ENCODE data around the gene HOXA7. TPM values are rescaled to one million over a fixed set of nuclear protein-coding genes. Genes with fewer than 3 reads are reported as not detected.

The HOXA7 gene
- total RNA-seq, 1 donor from 2014 or later, result not detected

DNA sequence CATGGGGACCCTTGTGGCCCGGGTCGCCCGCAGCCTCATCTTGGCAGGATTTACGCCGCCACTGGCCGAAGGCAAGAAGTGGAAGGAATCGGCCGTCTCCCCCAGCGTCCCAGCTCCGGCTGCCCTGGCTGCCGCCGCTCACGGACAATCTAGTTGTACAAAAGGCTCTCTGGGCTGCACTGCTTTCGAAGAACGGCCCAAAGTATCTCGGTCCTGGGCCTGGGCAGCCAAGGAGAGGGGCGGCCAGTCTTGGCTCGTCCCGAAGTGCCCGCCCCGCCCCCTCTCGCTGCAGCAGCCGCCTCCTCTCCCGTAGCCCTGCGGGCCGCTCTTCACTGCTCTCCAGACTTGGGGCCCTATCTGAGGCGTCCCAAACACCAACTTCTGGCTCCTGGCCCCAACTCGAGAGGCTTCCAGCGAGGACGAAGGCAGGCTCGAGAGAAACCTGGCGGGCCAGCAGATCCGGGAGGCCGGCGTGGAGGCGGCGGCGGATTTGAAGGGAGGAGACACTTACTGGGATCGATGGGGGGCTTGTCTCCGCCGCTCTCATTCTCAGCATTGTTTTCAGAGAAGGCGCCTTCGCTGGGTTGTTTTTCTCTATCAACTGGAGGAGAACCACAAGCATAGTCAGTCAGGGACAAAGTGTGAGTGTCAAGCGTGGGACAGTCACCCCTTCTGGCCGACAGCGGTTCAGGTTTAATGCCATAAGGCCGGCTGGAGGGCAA is 8.1 kb upstream of the HOXA7 start:
- no peak for ATAC-seq (ENCODE audit: poor library complexity)
- intact Hi-C loops (cut with DNase I), result loop anchor here (5.0 to 10.0 kb wide), 3 partner anchors 482 to 1270 kb away; no protein-coding TSS in a partner anchor
- DNase-seq, result no peak

DNA sequence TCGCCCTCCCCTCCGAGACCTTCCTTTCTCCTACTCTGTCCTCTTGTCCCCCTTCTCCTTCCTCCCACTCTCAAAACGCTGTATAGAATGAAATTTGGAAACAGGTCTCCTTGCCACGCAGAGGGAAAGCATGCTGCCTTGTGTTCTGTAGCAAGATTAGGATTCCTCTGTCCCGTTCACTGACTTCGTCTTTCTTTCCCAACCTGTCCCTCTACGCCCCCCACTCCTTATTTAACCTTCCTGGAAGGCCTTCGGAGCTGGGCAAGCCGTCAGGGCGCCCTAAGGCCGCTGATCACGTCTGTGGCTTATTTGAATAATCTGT is 7.5 kb upstream of the HOXA7 start:
- DNase-seq (no peak), ATAC-seq (ENCODE audit: poor library complexity) (no peak)
- intact Hi-C loops (cut with DNase I), result loop anchor here (5.0 to 10.0 kb wide), 3 partner anchors 482 to 1269 kb away; no protein-coding TSS in a partner anchor

DNA sequence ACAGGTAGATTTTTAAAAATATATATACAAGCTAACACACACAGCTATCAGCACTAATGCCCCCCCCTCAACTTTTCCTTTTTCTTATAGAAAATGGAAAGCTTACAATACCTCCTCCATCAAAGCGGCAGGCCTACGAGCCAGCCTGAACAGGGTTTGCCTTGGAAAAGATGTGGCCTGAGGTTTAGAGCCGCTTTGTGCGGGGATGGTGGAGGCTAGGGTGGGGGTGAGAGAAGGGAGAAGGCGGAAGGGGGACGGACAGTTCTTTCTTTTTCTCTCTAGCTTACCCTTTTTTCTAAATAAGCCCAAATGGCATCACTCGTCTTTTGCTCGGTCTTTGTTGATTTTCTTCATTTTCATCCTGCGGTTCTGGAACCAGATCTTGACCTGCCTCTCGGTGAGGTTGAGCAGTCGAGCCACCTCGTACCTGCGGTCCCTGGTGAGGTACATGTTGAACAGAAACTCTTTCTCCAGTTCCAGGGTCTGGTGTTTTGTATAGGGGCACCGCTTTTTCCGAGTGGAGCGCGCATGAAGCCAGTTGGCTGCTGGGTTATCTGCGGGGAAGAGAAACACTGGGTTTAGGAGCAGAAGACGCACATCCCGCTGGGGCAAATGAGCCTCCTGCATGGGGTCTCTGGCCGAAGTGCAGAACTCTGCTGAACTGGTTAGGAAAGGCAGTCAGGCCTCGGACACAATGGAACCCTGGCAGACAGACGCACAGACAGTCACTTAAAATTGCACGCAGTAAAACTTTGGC is 7.0 kb upstream of the HOXA7 start:
- DNase-seq (no peak), ATAC-seq (ENCODE audit: poor library complexity) (no peak)
- intact Hi-C loops (cut with DNase I), result loop anchor here (5.0 to 10.0 kb wide), 3 partner anchors 481 to 1269 kb away; no protein-coding TSS in a partner anchor

DNA sequence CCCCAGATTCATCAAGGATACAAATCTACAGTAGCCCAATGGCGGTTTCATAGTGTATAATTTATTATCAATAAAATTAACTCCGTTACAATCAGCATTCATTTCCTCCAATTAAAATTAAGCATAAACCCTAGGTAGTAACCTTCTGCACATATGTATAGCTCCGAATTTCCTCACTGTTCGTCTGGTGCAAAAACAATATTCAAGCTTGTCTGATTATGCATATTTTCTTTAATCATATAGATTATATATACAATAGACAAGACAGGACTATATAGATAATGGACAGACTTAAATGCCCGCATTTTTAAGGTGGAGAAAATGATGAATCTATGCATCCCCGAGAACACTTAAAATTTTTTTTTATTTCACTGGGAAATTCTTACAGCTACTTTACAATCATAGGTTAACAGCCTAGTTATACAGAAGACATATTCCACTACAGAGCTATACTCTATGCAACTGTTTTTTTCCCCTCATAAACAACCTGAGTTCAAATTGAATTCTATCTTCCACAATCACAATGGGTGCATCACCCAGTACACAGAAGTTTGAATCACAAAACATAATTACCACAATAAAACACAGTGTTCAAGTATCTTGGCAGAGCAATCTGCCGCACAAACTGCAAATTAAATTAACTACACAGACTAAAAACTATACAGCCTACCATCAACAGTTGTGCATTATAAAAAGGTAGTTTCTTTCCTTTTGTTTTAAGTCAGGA is 6.2 kb upstream of the HOXA7 start:
- no peak for DNase-seq
- no peak for ATAC-seq (ENCODE audit: poor library complexity)
- intact Hi-C loops (cut with DNase I), result loop anchor here (5.0 to 10.0 kb wide), 3 partner anchors 480 to 1268 kb away; no protein-coding TSS in a partner anchor

DNA sequence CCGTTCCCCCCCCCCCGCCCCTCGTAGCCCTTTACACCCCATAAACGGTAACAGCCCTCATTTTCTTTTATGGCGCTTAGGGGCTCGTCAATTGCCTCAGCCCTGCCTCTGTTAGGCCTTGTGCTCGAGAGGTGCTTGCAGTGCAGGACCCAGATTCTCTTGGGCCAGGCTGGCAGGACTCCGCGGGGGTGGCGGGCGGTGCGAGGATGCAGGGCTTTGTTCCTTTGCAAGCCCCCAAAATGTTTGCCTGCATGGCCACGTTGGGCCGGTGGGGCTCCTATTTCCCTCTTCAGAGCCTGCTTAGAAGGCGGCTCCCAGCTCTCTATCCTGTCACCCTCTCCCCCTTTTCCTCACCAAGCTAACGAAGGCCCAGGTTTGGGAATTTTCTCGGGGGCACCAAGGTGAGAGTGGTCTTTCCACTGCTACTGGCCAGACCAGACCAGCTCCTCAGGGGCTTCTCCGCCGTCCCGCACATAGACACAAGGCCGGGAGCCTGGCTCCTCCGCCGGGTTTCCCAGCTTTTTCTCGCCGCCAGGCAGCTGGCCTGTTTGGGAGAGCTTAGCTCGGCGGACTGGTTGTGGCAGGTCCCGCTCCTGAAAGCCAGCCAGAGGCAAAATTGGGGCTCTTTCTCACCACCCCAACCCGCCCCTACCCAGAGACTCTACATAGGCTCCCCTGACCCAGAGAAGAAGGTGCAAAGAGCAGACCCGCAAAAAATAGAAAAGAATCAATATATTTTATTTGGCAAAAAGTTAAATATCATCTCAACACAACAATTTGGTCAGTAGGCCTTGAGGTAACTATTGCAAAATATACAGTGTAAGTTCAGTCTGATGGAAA is 5.5 kb upstream of the HOXA7 start:
- intact Hi-C loops (cut with DNase I), result loop anchor here (5.0 to 10.0 kb wide), 3 partner anchors 480 to 1267 kb away; no protein-coding TSS in a partner anchor
- ATAC-seq (ENCODE audit: poor library complexity) (no peak), DNase-seq (no peak)

DNA sequence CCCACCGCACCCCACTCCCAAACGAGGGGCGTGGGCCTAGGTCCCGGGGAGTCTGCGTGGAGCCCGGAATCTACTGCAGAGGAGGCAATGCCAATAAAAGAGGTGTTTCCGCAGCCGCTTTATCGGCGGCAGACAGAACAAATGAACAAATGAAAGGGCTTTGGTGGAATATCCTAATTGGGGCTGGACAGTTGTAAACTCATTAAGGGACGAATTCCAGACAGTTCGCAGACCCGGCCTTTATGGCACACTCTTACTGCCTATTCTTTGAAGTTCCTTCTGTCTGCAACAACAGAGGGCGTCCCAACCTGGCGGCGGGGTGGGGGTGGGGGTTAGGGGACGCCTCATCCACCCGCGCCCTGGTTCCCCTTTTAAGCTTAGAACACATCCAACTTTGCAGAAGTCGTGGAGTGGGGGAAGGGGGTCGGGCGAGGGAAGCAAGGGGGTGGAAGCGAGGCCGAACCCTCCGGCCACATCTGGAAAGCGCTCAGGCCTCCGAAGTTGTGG is 4.8 kb upstream of the HOXA7 start:
- ATAC-seq (ENCODE audit: poor library complexity) (peak; percentile 45), DNase-seq (peak; percentile 68)
- intact Hi-C loops (cut with DNase I), result loop anchor here (5.0 to 10.0 kb wide), 3 partner anchors 479 to 1266 kb away; no protein-coding TSS in a partner anchor

DNA sequence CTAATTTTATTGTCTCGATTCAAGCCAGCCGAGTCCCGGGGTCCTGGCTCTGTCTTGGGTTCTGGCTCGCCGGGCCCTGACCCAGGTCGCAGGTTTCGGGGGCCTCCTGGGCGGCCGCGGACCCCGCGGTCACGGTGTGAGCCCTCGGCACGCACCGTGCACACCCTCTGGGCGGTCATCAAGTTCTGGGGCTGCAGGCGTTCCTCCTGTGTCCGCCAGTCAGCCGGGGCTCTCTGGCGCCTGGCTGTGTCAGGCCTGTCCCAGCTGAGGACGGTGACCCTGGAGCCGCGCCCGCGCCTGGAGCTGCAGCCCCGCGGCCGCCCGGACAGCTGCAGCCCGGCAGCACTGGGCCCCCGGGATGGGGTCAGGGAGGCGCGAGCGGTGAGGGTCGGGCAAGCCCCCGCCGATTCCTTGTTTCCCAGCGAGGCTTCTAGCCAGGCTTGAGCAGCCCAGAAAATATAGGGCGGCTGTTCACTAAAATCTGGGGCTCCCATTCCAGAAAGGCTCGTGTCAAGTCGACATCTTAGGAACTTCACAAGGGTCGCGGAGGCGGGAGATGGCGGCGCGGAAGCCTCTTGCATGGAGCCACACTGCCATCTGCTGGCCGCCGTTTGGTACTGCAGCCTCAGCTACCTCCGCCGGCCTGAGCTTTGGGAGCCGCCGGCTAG is 4.2 kb upstream of the HOXA7 start:
- intact Hi-C loops (cut with DNase I), result loop anchor here (5.0 to 10.0 kb wide), 3 partner anchors 478 to 1266 kb away; no protein-coding TSS in a partner anchor
- peak; percentile 91 for ATAC-seq (ENCODE audit: poor library complexity)

DNA sequence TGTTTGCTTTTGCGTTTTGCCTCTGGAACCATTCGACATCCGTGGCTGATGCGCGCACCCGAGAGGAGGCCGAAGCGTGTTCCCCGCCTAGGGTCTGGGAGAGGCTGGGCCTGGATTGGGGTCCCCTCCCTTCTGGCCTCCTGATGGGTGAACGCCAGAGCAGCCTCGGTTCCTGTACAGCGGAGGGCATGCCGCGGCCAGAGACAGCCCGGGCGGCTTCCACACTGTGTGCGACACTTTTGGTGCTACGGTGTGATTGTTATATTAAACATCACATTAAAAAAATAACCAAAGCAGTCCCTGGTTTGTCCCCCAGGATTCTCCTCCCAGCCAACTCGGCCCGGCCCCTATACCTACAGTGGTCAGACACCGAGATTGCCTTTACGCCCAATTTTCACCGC is 3.7 kb upstream of the HOXA7 start:
- no peak for ATAC-seq (ENCODE audit: poor library complexity)
- peak; percentile 40 for DNase-seq
- intact Hi-C loops (cut with DNase I), result loop anchor here (5.0 to 10.0 kb wide), 3 partner anchors 478 to 1265 kb away; no protein-coding TSS in a partner anchor

More for the DNA sequence above, 4.2 kb upstream of the HOXA7 start:
- DNase-seq, result peak; percentile 92

DNA sequence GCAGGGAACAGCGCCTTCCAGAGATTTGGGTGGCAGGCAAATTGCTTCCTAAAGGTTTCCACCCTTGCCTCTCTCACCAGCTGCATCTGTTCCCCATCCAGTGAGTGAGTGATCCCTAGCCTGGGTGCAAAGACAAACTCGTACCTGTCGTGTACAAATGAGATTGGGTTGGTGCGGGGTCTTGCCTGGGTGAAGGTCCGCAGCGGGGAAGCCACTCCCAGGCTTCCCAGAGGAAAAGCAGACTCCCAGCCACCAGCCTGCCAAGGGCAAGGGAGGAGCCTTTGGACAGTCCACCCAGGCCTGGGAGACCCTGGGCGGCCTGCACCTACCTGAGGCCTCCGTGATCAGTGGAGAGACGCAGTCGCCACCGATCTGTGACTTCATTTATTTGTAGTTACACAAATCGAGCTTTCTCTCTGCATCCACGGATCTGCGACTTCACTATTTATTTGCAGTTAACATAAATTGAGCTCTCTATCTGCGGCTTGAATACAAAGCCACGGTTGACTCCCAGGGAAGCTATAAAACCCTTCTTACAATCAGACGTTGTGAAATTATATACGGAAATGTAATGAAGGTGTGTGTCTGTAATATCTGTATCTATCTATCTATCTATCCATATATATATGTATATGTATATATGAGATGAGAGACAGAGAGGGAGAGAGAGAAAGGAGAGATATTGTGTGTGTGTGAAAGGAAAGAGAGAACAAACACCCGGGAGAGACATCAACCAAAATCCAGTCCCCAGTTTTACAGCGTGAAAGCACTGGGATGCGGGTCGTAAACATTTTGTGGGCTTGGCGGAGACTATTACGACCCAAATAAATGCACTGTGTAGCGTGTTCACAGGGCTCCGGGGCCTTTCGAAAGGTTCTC is 3.0 kb upstream of the HOXA7 start:
- intact Hi-C loops (cut with DNase I), result loop anchor here (5.0 to 10.0 kb wide), 3 partner anchors 477 to 1265 kb away; no protein-coding TSS in a partner anchor
- ATAC-seq (ENCODE audit: poor library complexity) (no peak), DNase-seq (peak; percentile 33)

DNA sequence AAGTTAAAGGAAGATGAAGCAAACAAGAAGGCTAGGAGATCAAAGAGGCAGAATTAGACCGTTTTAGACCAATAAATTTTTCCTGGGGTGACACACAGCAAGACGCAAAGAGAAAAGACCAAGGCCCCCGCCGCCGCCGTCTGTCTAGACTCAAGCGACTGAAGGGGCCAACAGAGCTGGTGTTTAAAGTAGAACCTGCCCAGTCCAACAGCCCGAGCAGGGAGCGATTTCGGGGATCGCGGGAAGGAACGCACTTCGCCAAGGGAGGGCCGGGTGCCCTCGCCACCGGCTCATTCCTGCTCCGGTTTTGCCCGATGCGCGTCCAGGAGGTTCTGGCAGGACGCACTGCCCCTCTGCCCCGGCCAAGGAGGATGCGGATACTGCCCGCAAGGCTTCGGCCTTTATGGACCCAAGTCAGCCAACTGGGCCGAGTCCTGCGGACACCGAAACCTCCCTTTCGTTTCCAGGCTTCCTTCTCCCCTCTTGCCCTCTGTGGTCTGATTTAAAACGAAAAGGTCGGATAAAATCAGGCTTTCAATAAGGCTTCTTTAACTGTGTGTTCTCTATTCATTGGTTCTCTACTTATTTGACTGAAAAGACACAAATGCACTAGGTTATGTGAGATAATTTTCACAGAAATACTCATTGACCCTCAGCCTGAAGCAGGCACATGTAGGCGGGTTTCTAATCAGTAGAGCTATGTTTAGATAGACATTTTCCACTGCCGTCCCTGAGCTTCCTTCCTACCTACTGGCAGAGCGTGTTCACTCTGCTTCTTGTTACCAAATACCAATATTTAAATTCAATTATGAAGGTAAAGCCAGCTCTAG is 2.2 kb upstream of the HOXA7 start:
- intact Hi-C loops (cut with DNase I), result no loop called here
- ATAC-seq (ENCODE audit: poor library complexity) (no peak), DNase-seq (no peak)

DNA sequence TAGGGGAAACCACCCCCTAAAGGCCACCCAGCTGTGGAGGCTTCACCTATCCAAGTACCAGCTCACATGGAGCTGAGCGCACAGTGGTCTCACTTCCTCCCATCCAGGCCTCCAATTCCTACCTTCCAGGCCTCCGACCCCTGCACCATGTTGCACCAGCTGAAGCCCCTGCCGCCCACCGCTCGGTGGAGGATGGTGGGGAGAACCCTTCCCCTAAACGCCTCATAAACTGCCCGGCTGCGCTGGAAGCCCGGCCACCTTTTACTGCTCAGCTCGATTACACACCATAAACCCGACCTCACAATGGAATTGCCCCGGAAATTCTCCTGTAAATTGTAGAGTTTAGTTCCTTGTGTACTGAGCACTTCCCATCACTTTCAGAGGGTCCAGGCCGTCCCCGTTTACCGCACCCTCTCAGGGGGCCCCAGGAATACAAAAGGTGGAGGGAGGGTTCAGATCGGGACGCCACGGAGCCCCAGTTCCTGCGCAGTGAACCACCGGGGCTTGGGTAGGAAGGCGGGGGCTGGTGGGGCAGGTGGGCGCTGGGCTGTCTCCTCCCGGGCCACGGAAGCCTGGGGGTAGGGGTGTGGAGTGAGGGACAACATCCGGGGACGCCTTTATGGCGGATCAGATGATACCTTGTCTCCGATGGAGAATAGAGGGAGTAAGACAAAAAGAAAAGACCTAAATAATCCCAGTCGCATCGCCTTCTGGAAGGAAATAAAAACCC is 1.4 kb upstream of the HOXA7 start:
- DNase-seq (no peak), ATAC-seq (ENCODE audit: poor library complexity) (no peak)
- intact Hi-C loops (cut with DNase I), result no loop called here

DNA sequence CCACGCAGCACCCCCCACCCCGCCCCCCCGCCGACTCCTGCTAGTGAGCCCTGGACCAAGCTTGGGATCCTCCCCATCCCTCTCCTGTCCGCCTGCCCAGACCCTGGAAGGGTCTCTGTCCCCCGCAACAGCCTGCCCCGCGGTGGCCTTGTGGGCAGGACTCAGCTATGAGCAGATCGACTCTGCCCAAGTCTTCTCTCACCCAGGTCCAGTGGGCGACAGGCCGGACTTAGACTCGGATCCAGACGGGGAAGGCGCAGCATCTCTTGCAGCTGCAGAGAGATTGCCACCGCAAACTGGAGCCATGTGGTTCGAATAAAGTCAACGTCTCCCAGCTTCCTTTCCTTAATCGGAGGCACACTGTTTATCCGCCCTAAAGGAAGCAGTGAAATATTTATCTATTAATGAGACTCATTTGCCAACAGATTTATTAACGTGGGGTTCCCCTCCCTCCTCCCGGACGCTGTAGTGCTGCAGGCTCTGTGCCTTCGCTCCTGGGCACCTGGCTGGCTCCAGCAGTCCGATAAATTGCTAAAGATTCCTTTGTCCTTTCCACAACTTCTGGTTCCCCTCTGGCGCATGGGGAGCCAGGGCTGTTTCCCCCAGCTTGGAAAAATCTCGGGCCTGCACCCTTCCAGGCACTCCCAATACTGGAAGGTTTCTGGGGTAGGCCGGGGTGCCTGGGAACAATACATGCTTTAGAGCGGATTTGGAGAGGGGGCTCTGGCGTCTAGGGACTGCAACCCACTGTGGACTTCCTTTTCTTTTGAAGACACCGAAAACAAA is 634 bp upstream of the HOXA7 start:
- DNase-seq (no peak), ATAC-seq (ENCODE audit: poor library complexity) (no peak)
- intact Hi-C loops (cut with DNase I), result no loop called here

DNA sequence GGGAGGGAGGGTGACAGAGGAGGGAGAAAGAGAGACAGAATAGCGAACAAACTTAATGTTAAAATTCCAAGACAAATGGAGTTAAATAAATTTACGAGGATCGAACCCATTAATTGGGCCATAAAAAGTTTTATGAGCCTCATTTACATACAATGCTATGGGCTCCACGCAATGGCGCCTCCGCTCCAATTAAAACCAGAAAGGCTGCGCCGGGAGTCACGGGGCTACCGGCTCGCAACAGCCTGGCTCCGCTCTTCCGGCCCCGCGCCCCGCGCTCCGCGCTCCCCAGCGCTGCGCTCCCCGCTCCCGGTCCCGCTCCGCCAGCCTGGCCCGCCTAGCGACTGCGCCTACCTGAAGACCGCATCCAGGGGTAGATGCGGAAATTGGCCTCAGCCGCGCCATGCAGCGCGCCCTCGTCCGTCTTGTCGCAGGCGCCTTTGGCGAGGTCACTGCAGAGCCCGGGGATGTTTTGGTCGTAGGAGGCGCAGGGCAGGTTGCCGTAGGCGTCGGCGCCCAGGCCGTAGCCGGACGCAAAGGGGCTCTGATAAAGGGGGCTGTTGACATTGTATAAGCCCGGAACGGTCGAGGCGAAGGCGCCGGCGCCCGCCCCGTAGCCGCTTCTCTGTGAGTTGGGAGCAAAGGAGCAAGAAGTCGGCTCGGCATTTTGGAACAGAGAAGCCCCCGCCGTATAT is 513 bp downstream of the HOXA7 start:
- intact Hi-C loops (cut with DNase I), result no loop called here
- ATAC-seq (ENCODE audit: poor library complexity) (no peak), DNase-seq (no peak)

Data from Right ventricle myocardium superior (tissue), 1 donor.